Measurements from ENCODE around the gene HSDL2.

DNA sequence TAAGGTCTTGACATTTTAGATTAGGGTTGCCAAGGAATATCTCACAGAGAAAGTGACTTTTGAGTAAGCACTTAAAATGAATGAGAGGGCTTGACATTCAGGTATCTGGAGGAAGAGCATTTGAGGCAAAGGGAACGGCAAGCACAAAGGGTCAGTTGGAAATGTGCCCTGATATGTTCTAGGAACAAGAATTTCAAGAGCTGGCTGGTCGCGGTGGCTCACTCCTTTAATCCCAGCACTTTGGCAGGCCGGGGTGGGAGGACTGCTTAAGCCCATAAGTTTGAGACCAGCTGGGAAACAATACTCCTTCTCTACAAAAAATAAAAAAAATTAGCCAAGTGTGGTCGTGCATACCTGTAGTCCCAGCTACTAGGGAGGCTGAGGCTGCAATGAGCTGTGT lies 123.3 kb downstream of the HSDL2 start:
- TF ChIP-seq CTCF (IDR thresholded peaks at IDR 0.05): no peak
- TF ChIP-seq POLR2A (IDR thresholded peaks at IDR 0.05): no peak

Data from heart left ventricle (tissue), 13 donors.